SK-N-SH (cell line): ENCODE data around the gene KCNJ8. TPM values are rescaled to one million over a fixed set of nuclear protein-coding genes. Genes with fewer than 3 reads are reported as not detected.

Source experiments
- CTCF ChIA-PET: fragments of 300-600, 350-600 bp; formaldehyde crosslinking; extraction: SDS; loops from one replicate; lab custom pipeline; 2021; lab: Yijun Ruan, JAX
- POLR2A ChIA-PET: fragments of 350-600 bp; sonication (Branson Sonifier 250); formaldehyde crosslinking; extraction: SDS; loops from one replicate; lab custom pipeline; 2020; ENCODE audit warnings: antibody characterized with exemption, inconsistent platforms; lab: Yijun Ruan, JAX
- DNase-seq: peaks from one replicate; pipeline ENCODE4 v3.0.0; 2012
- H2AFZ ChIP-seq: fragments of 200-600 bp; sonication (generic); 2 replicates; pipeline ENCODE4 v1.8.1; 2016; ENCODE audit warnings: antibody characterized with exemption, mild to moderate bottlenecking, low read depth
- H3F3A ChIP-seq: fragments of 200-600 bp; sonication (generic); replicated peaks from 2 replicates; pipeline ENCODE3; 2016; ENCODE audit warnings: antibody characterized with exemption, mild to moderate bottlenecking; ENCODE audit not compliant: insufficient read depth
- H3K27ac ChIP-seq, 2 experiments: fragments of 200-500 bp in 1 of 2; fragments of 200-600 bp in 1 of 2; sonication (Bioruptor generic) in 1 of 2; sonication (generic), shearing (Covaris generic) in 1 of 2; 2 replicates each; pipeline versions ENCODE4 v1.5.1 to v1.6.1; 2014 to 2016; ENCODE audit warnings: low read depth in 2 of 2, inconsistent platforms in 1 of 2, low read length in 1 of 2, mild to moderate bottlenecking in 1 of 2, mixed read lengths in 1 of 2
- H3K27me3 ChIP-seq: fragments of 200-600 bp; sonication (generic), shearing (Covaris generic); 2 replicates; pipeline ENCODE4 v1.6.1; 2016; ENCODE audit warnings: mixed run types; ENCODE audit not compliant: insufficient read depth
- H3K36me3 ChIP-seq, 2 experiments: fragments of 200-500 bp in 1 of 2; fragments of 200-600 bp in 1 of 2; sonication (Bioruptor generic) in 1 of 2; sonication (generic) in 1 of 2; replicated peaks in 1 of 2; 2 replicates each; pipeline versions ENCODE3 to v1.5.1; 2014 to 2016; ENCODE audit warnings: low read length in 1 of 2, mild to moderate bottlenecking in 1 of 2; ENCODE audit not compliant: insufficient read depth in 2 of 2, control insufficient read depth in 1 of 2
- H3K4me1 ChIP-seq, 2 experiments: fragments of 200-500 bp in 1 of 2; fragments of 200-600 bp in 1 of 2; sonication (Bioruptor generic) in 1 of 2; sonication (generic), shearing (Covaris generic) in 1 of 2; 2 replicates each; pipeline versions ENCODE4 v1.5.1 to v1.6.1; 2014 to 2016; ENCODE audit warnings: low read depth in 1 of 2, low read length in 1 of 2, mixed run types in 1 of 2; ENCODE audit not compliant: insufficient read depth in 2 of 2, control insufficient read depth in 1 of 2
- H3K4me2 ChIP-seq: fragments of 200-600 bp; sonication (generic), shearing (Covaris generic); 2 replicates; pipeline ENCODE4 v1.6.1; 2017; ENCODE audit warnings: mixed run types
- H3K4me3 ChIP-seq, 2 experiments: fragments of 200-500 bp in 1 of 2; fragments of 200-600 bp in 1 of 2; sonication (Bioruptor generic) in 1 of 2; sonication (generic), shearing (Covaris generic) in 1 of 2; 2 replicates each; pipeline versions ENCODE4 v1.5.1 to v1.8.1; 2014 to 2016; ENCODE audit warnings: low read depth in 2 of 2, inconsistent platforms in 1 of 2, low read length in 1 of 2, mild to moderate bottlenecking in 1 of 2, mixed read lengths in 1 of 2, moderate library complexity in 1 of 2
- H3K79me2 ChIP-seq: fragments of 200-600 bp; sonication (generic); 2 replicates; pipeline ENCODE4 v1.8.1; 2017; ENCODE audit warnings: mild to moderate bottlenecking; ENCODE audit not compliant: insufficient read depth
- H3K9ac ChIP-seq: fragments of 200-600 bp; sonication (generic); 2 replicates; pipeline ENCODE4 v1.6.1; 2017; ENCODE audit warnings: mixed run types
- H3K9me2 ChIP-seq: fragments of 200-600 bp; sonication (generic); 2 replicates; pipeline ENCODE4 v1.6.1; 2017; ENCODE audit warnings: mixed run types
- H3K9me3 ChIP-seq: fragments of 200-600 bp; sonication (generic); 2 replicates; pipeline ENCODE4 v1.6.1; 2017; ENCODE audit warnings: mixed run types, mild to moderate bottlenecking, moderate library complexity
- H4K20me1 ChIP-seq: fragments of 200-600 bp; sonication (generic); 2 replicates; pipeline ENCODE4 v1.6.1; 2017; ENCODE audit warnings: mild to moderate bottlenecking, mixed run types; ENCODE audit not compliant: insufficient read depth
- CTCF ChIP-seq: fragments of 200-600 bp; sonication (generic); IDR thresholded peaks from 2 replicates; pipeline ENCODE4 v1.6.1; 2017; ENCODE audit warnings: antibody characterized with exemption, mild to moderate bottlenecking, moderate library complexity
- FOSL2 ChIP-seq: IDR thresholded peaks from 2 replicates; pipeline ENCODE4 v1.4.0; 2012; ENCODE audit warnings: low read depth, mild to moderate bottlenecking, moderate library complexity, borderline replicate concordance
- FOXJ3 ChIP-seq: sonication (generic); formaldehyde crosslinking; IDR thresholded peaks from 2 replicates; pipeline ENCODE4 v1.5.1; 2020; ENCODE audit warnings: mild to moderate bottlenecking, missing genetic modification reagents
- MXI1 ChIP-seq: IDR thresholded peaks from 2 replicates; pipeline ENCODE4 v1.6.1; 2012; ENCODE audit warnings: mild to moderate bottlenecking, low read depth, low read length, improper control_type of control experiment
- PBX3 ChIP-seq: IDR thresholded peaks from 2 replicates; pipeline ENCODE4; 2012
- SIN3A ChIP-seq: IDR thresholded peaks from 2 replicates; pipeline ENCODE4 v1.6.1; 2012; ENCODE audit warnings: low read depth, mild to moderate bottlenecking, low read length, moderate library complexity, borderline replicate concordance
- SMC3 ChIP-seq: IDR thresholded peaks from 2 replicates; pipeline ENCODE4 v1.6.1; 2012; ENCODE audit warnings: low read depth, low read length, improper control_type of control experiment
- WGBS: methylation state at CpG from one replicate; pipeline ENCODE4 v1.1.6; 2017; ENCODE audit warnings: low lambda C conversion rate; 5-methylcytosine and 5-hydroxymethylcytosine counted together
- polyA plus RNA-seq, 3 experiments: library from polyadenylated mRNA; depleted of rRNA; stranded (reverse); fragments of >200 nt; gene quantifications; 2 replicates each; pipeline ENCODE4 v1.2.3, GENCODE V29; 2012
- TF ChIP-seq, protein P1 (sequence below): fragments of 150-350 bp; IDR thresholded peaks from 2 replicates; pipeline ENCODE4 v1.6.1; 2017; ENCODE audit warnings: antibody characterized with exemption, low read length, low read depth, borderline replicate concordance
- TF ChIP-seq, protein P2 (sequence below): fragments of 150-350 bp; IDR thresholded peaks from 2 replicates; pipeline ENCODE4 v1.6.1; 2016; ENCODE audit warnings: mild to moderate bottlenecking, low read depth, low read length
- TF ChIP-seq, protein P3 (sequence below): IDR thresholded peaks from 2 replicates; pipeline ENCODE4 v1.6.1; 2012; ENCODE audit warnings: mild to moderate bottlenecking, low read depth, low read length, moderate library complexity
- TF ChIP-seq, protein P4 (sequence below): IDR thresholded peaks from 2 replicates; pipeline ENCODE4 v1.4.0; 2012; ENCODE audit warnings: low read depth
- TF ChIP-seq, protein P5 (sequence below): IDR thresholded peaks from 2 replicates; pipeline ENCODE4 v1.4.0; 2012; ENCODE audit warnings: low read depth, borderline replicate concordance

KCNJ8 gene
- polyA plus RNA-seq, 1 of the 3 experiments (the other 2 are of a cell fraction) = 0.15 TPM

GRCh38 chr12:21814327-21814726 lies 39.8 kb upstream of the KCNJ8 start:
- Histone ChIP-seq H4K20me1 (no peaks in the 10 kb centered on the region), H3K9me3 (no peaks in the 10 kb centered on the region), H3K4me3 (no peak overlapping the region), H2AFZ (no peak overlapping the region), H3K79me2 (no peaks in the 10 kb centered on the region), H3K9ac (no peak overlapping the region), H3K4me2 (no peak overlapping the region), H3K27ac (no peak overlapping the region), H3F3A (no peaks in the 10 kb centered on the region), H3K4me1 (no peaks in the 10 kb centered on the region; a peak in 1 of 4 replicates), H3K27me3 (no peaks in the 10 kb centered on the region), H3K36me3 (no peaks in the 10 kb centered on the region), H3K9me2 (no peaks in the 10 kb centered on the region)
- TF ChIP-seq, protein P1, sequence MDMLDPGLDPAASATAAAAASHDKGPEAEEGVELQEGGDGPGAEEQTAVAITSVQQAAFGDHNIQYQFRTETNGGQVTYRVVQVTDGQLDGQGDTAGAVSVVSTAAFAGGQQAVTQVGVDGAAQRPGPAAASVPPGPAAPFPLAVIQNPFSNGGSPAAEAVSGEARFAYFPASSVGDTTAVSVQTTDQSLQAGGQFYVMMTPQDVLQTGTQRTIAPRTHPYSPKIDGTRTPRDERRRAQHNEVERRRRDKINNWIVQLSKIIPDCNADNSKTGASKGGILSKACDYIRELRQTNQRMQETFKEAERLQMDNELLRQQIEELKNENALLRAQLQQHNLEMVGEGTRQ = no peak
- TF ChIP-seq MXI1 = no peak
- no peak for TF ChIP-seq SIN3A
- TF ChIP-seq, protein P2, sequence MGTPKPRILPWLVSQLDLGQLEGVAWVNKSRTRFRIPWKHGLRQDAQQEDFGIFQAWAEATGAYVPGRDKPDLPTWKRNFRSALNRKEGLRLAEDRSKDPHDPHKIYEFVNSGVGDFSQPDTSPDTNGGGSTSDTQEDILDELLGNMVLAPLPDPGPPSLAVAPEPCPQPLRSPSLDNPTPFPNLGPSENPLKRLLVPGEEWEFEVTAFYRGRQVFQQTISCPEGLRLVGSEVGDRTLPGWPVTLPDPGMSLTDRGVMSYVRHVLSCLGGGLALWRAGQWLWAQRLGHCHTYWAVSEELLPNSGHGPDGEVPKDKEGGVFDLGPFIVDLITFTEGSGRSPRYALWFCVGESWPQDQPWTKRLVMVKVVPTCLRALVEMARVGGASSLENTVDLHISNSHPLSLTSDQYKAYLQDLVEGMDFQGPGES = no peak
- TF ChIP-seq CTCF = no peak
- no peak for TF ChIP-seq PBX3
- TF ChIP-seq, protein P3, sequence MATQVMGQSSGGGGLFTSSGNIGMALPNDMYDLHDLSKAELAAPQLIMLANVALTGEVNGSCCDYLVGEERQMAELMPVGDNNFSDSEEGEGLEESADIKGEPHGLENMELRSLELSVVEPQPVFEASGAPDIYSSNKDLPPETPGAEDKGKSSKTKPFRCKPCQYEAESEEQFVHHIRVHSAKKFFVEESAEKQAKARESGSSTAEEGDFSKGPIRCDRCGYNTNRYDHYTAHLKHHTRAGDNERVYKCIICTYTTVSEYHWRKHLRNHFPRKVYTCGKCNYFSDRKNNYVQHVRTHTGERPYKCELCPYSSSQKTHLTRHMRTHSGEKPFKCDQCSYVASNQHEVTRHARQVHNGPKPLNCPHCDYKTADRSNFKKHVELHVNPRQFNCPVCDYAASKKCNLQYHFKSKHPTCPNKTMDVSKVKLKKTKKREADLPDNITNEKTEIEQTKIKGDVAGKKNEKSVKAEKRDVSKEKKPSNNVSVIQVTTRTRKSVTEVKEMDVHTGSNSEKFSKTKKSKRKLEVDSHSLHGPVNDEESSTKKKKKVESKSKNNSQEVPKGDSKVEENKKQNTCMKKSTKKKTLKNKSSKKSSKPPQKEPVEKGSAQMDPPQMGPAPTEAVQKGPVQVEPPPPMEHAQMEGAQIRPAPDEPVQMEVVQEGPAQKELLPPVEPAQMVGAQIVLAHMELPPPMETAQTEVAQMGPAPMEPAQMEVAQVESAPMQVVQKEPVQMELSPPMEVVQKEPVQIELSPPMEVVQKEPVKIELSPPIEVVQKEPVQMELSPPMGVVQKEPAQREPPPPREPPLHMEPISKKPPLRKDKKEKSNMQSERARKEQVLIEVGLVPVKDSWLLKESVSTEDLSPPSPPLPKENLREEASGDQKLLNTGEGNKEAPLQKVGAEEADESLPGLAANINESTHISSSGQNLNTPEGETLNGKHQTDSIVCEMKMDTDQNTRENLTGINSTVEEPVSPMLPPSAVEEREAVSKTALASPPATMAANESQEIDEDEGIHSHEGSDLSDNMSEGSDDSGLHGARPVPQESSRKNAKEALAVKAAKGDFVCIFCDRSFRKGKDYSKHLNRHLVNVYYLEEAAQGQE = no peak
- TF ChIP-seq SMC3 = no peak
- no peak for TF ChIP-seq FOSL2
- TF ChIP-seq, protein P4, sequence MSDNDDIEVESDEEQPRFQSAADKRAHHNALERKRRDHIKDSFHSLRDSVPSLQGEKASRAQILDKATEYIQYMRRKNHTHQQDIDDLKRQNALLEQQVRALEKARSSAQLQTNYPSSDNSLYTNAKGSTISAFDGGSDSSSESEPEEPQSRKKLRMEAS = no peak
- TF ChIP-seq, protein P5, sequence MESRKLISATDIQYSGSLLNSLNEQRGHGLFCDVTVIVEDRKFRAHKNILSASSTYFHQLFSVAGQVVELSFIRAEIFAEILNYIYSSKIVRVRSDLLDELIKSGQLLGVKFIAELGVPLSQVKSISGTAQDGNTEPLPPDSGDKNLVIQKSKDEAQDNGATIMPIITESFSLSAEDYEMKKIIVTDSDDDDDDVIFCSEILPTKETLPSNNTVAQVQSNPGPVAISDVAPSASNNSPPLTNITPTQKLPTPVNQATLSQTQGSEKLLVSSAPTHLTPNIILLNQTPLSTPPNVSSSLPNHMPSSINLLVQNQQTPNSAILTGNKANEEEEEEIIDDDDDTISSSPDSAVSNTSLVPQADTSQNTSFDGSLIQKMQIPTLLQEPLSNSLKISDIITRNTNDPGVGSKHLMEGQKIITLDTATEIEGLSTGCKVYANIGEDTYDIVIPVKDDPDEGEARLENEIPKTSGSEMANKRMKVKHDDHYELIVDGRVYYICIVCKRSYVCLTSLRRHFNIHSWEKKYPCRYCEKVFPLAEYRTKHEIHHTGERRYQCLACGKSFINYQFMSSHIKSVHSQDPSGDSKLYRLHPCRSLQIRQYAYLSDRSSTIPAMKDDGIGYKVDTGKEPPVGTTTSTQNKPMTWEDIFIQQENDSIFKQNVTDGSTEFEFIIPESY = no peak
- no peak for TF ChIP-seq FOXJ3 (CRISPR knock-in tag)
- WGBS = 55% methylated on average over 2 of the region's 2 CpGs
- DNase-seq = no peak
- POLR2A ChIA-PET = no interaction called here
- CTCF ChIA-PET = interaction anchor here (0.7 kb wide), 2 partner anchors 13 to 40 kb away, joined by 3 read pairs; partner anchors contain the start of gene KCNJ8
